Bronchial epithelial cell (primary cell): Measurements from ENCODE around the gene NEUROD2. TPM values are rescaled to one million over a fixed set of nuclear protein-coding genes. Genes with fewer than 3 reads are reported as not detected.

Experiments
- DNase-seq: peaks from one replicate; pipeline ENCODE4 v3.0.0-alpha.2; 2010; ENCODE audit warnings: low read depth
- FAIRE-seq: peaks from 2 replicates; lab custom pipeline; 2011; peaks lifted over from hg19 to GRCh38; lab: Jason Lieb, UNC
- H3K27me3 ChIP-seq: 2 replicates; pipeline ENCODE4 v1.5.1; 2011; ENCODE audit warnings: low read length; ENCODE audit not compliant: control insufficient read depth, insufficient read depth
- H3K36me3 ChIP-seq: 2 replicates; pipeline ENCODE4 v1.5.1; 2011; ENCODE audit warnings: low read length; ENCODE audit not compliant: control insufficient read depth, insufficient read depth
- H3K4me3 ChIP-seq: 2 replicates; pipeline ENCODE4 v1.5.1; 2011; ENCODE audit warnings: mild to moderate bottlenecking, low read depth, low read length, control low read depth
- CTCF ChIP-seq: IDR thresholded peaks from 2 replicates; pipeline ENCODE4 v1.5.1; 2011; ENCODE audit warnings: mild to moderate bottlenecking, moderate library complexity, low read length, control low read depth, inconsistent platforms; ENCODE audit not compliant: insufficient read depth, severe bottlenecking
- total RNA-seq: library from RNA; depleted of rRNA; stranded (reverse); fragments of >200 nt; gene quantifications from 2 replicates; pipeline ENCODE4 v1.2.1, GENCODE V29; 2014

The NEUROD2 gene
- total RNA-seq, 1 donor from 2014 or later: not detected

- H3K4me3 ChIP-seq: no peak overlapping the region
- DNase-seq: no peak
- no peaks in the 10 kb centered on the region for H3K27me3 ChIP-seq
- FAIRE-seq: no peak
- TF ChIP-seq CTCF: no peak
- H3K36me3 ChIP-seq: peaks cover 1% of the 10 kb centered on the region
Observed at GRCh38 chr17:39651923-39652586, 44.3 kb upstream of the NEUROD2 start.

GRCh38 chr17:39650121-39650579, 42.4 kb upstream of the NEUROD2 start:
- no peak for FAIRE-seq
- Histone ChIP-seq H3K36me3 (no peaks in the 10 kb centered on the region), H3K4me3 (no peak overlapping the region), H3K27me3 (no peaks in the 10 kb centered on the region)
- no peak for DNase-seq
- no peak for TF ChIP-seq CTCF

- no peak for TF ChIP-seq CTCF
- no peaks in the 10 kb centered on the region for H3K27me3 ChIP-seq
- DNase-seq: no peak
- no peak overlapping the region for H3K4me3 ChIP-seq
- no peaks in the 10 kb centered on the region for H3K36me3 ChIP-seq
- FAIRE-seq: no peak
Observed at GRCh38 chr17:39648616-39649366, 41.1 kb upstream of the NEUROD2 start.

DNA sequence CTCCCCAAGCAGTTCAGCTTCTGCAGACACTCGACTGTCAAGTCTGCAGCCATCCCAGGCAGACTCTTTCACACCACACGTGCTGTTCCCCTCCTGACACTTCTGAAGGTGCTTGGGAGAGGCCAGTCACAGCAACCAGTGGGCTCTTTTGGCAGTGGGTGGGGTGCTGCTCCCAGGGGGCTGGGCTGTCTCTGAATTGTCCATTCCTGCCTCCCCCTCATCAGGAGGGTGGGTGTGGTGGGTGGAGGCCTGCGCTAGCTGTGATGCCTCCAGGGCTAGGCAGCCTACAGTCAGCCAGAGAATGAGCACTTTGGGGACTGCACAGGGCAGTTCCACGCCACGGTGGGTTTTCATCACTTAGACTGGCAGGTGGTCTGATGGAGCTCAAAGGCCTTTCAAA, 39.5 kb upstream of the NEUROD2 start:
- no peak for DNase-seq
- no peak for FAIRE-seq
- no peak overlapping the region for H3K4me3 ChIP-seq
- H3K36me3 ChIP-seq: no peaks in the 10 kb centered on the region
- TF ChIP-seq CTCF: no peak
- no peaks in the 10 kb centered on the region for H3K27me3 ChIP-seq

GRCh38 chr17:39643271-39643670, 35.6 kb upstream of the NEUROD2 start:
- H3K4me3 ChIP-seq: no peak overlapping the region
- no peaks in the 10 kb centered on the region for H3K27me3 ChIP-seq
- DNase-seq (no peak), FAIRE-seq (no peak)
- no peaks in the 10 kb centered on the region for H3K36me3 ChIP-seq
- TF ChIP-seq CTCF: no peak
